COR-L47 (cell line): ENCODE data around the gene RXFP3.
"Not testable (repeated sequence)": the region's sequence is repeated elsewhere in the genome, so short reads cannot be mapped to it uniquely, and the experiment has no call there.

Source experiments
- DNase-seq: peaks from one replicate; lab custom pipeline; 2025; lab: John Stamatoyannopoulos, UW

RXFP3 gene

DNA sequence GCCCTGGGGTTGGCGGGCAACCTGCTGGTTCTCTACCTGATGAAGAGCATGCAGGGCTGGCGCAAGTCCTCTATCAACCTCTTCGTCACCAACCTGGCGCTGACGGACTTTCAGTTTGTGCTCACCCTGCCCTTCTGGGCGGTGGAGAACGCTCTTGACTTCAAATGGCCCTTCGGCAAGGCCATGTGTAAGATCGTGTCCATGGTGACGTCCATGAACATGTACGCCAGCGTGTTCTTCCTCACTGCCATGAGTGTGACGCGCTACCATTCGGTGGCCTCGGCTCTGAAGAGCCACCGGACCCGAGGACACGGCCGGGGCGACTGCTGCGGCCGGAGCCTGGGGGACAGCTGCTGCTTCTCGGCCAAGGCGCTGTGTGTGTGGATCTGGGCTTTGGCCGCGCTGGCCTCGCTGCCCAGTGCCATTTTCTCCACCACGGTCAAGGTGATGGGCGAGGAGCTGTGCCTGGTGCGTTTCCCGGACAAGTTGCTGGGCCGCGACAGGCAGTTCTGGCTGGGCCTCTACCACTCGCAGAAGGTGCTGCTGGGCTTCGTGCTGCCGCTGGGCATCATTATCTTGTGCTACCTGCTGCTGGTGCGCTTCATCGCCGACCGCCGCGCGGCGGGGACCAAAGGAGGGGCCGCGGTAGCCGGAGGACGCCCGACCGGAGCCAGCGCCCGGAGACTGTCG is 976 bp downstream of the RXFP3 start:
- no peak for DNase-seq

DNA sequence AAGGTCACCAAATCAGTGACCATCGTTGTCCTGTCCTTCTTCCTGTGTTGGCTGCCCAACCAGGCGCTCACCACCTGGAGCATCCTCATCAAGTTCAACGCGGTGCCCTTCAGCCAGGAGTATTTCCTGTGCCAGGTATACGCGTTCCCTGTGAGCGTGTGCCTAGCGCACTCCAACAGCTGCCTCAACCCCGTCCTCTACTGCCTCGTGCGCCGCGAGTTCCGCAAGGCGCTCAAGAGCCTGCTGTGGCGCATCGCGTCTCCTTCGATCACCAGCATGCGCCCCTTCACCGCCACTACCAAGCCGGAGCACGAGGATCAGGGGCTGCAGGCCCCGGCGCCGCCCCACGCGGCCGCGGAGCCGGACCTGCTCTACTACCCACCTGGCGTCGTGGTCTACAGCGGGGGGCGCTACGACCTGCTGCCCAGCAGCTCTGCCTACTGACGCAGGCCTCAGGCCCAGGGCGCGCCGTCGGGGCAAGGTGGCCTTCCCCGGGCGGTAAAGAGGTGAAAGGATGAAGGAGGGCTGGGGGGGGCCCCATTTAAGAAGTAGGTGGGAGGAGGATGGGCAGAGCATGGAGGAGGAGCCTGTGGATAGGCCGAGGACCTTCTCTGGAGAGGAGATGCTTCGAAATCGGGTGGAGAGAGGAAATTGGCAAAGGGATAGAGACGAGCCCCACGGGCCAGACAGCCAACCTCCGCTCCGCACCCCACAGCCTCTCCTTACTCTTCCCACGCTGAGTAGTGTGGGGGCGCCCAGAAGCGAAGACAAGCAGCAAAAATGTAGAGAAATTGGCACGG is 1.7 kb downstream of the RXFP3 start:
- no peak for DNase-seq

- DNase-seq: no peak
Observed at GRCh38 chr5:33938507-33938796, 2.3 kb downstream of the RXFP3 start.

DNA sequence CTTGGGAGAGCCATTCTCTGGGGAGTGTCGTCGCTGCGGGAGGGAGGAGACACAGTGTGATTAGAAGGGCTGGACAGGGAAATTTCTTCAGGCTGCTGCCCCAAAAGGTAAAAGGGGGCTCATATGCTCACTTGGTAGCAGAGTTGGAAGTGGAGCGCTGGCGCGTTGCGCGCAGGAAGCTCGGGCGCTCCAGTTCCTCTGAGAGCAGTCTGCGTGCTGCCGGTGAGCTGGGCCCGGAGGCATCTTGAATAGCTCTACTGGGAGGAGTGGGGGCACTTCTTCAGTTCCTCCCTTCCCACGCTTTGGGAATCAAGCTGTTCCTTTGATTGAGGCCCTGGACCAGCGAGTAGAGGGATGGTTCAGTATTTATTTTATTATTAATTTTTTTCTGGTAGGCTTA is 2.7 kb downstream of the RXFP3 start:
- no peak for DNase-seq

GRCh38 chr5:33939556-33940262 is 3.5 kb downstream of the RXFP3 start:
- DNase-seq: no peak

DNA sequence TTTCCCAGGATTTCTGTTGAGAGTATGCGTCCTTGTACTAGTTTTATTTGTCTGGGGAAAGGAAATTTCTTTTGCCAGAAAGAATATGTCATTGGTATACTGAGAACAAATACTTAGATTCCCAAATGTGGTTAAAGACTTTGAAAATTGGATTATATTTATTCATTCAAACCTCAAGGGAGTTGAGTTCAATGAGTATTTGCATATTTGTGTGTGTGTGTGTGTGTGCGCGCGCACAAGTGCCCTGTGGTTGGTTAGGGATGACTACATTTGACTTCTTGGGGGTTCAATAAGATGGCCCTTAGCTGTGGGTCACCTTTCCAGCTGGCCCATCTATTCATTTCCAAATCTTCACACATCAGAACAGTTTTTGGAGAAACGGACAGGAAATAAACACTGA is 4.9 kb downstream of the RXFP3 start:
- no peak for DNase-seq

- DNase-seq: no peak
Observed at GRCh38 chr5:33944543-33945132, 8.5 kb downstream of the RXFP3 start.

- not testable (repeated sequence) for DNase-seq
Observed at GRCh38 chr5:33952175-33952574, 16.0 kb downstream of the RXFP3 start.

DNA sequence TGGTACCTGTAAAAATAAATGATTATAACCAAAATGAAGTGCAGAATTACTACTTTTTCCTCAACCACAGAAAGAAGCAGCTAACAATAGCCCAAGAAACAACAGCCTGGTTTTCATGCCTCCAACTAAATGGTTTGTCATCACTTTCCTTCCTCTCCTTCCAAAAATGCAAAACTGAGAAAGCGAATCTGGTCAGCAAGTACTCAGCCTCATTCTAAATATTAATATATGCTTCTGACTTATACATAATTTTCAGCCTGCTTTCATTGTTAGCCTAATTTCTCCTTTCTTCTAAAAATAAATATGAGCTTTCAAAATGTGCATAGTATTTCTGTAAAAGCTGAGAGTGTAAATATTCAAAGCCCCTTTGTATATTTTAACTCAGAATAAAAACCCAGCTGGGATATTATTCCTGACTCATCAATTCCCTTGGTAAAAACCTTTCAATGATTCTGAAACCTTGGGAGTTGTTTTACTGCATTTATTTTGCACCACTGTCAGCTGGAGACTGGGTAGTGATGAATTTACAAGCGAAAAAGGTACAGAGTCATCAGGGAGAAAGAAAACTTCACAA is 21.5 kb downstream of the RXFP3 start:
- no peak for DNase-seq

- no peak for DNase-seq
Observed at GRCh38 chr5:33958176-33958575, 22.0 kb downstream of the RXFP3 start.

DNA sequence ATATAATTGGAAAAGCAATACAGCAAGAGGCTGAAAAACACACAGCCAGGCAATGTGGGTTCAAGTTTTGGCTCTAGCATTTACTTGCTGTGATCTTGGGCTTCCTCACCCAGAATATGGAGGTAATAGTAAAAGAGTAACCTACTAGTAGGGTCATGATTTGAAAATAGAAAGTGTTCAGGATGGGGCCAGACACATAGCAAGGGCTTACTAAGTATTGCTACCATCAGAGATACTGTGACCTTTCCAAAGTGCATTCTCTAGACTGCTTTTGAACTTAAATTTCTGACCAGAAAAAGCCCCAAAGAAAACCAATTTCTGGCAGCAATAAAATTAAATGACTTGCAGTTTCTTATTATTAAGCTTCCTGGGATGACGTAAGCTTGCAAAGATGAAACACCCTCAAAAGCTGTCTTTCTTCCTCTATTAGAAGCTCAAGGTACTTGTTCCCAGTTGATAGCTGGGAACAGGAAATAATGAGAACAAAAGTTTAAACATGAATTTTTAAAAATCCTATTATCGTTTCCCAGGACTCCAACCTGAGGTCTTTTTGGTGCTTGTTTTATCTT is 28.0 kb downstream of the RXFP3 start:
- DNase-seq: no peak

- no peak for DNase-seq
Observed at GRCh38 chr5:33966805-33967204, 30.6 kb downstream of the RXFP3 start.

- DNase-seq: no peak
Observed at GRCh38 chr5:33968211-33969005, 32.2 kb downstream of the RXFP3 start.

- no peak for DNase-seq
Observed at GRCh38 chr5:33969572-33970452, 33.6 kb downstream of the RXFP3 start.

DNA sequence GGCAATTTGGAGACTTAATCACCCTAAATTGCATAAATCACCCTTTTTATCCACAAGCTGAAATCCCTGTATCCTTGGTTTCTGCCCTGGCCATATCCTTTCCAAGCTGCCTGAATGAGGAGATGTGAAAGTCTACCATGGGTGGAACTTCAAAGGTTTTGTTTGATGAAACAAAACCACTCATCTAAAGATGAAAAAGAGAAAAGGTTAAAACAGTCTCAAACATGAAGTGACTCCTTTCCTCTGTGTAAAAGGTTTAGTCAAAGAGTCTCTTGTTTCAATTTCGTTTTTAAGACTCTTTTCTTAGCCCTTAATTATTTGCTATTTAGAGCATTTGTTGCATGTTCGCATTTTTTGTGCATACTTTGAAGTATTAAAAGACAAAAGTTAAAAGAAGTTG is 37.1 kb downstream of the RXFP3 start:
- DNase-seq: no peak

- no peak for DNase-seq
Observed at GRCh38 chr5:33975852-33976251, 39.7 kb downstream of the RXFP3 start.

- DNase-seq: no peak
Observed at GRCh38 chr5:33976307-33976706, 40.1 kb downstream of the RXFP3 start.

DNA sequence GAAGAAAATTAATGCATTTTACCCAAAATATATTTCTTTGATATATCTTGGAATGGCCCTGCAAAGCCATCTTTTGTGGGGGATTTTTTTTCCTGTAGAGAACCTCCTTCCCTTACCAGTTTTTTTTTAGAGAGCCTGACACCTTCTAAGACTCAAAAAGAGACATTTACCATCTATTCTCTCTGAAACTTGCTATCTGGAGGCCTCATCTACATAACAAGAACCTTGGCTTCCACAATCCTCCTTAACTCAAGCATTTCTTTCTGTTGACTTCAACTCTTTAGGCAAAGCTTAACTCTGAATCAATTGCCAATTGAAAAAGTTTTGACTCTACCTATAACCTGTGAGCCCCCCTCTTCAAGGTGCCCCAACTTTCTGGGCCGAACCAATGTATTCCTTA is 42.1 kb downstream of the RXFP3 start:
- no peak for DNase-seq

DNA sequence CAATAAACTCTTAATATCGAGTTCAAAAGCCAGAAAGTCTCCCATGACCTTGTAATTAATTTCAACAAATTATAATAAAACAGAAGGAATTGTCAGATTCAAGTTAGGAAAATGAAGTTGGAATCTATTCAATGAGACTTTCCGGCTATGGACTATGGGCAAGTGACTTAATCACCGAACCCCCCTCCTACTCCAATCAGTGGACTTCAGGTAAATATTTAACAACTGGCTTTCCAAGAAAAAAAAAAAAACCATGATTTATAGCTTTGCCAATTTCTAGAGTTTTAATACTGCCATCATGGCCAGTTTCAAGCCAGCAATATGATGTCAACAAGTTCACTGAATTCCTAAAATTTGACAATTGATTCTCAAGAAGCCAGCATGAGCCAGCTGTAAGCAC is 43.8 kb downstream of the RXFP3 start:
- no peak for DNase-seq

DNA sequence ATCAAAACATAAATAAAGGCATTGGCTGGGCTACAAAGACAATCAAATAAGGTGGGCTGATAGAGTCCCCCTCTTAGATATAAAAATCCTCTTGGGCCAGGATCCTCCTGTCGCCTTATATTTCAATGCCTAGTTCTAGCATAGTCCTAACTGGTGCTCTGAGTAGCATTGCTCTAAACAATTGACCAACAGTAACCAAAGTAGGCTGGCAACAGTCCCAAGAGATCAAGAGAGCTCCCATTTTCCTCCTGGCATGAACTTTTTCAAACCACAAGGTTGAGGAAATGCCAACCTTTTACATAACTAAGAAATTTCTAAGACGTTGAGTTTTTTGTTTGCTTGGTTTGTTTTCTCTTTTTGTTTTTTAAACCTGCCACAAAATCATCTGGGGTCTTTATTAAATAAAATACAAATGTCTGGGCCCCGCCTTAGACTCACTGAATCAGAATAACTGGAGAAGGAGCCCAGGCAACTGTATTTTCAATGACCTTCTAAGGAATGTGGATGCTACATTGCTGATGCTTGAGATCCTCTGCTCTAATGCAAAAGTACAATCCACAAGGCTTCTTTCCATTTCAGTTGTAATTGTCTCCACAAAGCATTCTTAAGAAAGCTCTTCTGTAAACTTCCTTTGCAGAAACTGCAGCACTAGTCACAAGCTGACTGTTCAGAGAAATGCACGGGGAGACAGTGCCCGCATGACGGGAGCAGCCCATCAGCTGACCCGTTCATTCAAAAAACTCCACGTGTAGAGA is 45.4 kb downstream of the RXFP3 start:
- no peak for DNase-seq
